T-cell (primary cell): Measurements from ENCODE around the gene CD200. TPM values are rescaled to one million over a fixed set of nuclear protein-coding genes. Genes with fewer than 3 reads are reported as not detected.

ENCODE experiments used
- ATAC-seq, 4 experiments: fragments of 200-7000 bp in 3 of 4; fragments of 150-1000 bp in 1 of 4; cut with Tn5 transposase; replicated peaks in 1 of 4; 1 replicate in 3 of 4; 2 replicates in 1 of 4; pipeline ENCODE4 v1.10.0; 2021; ENCODE audit warnings: moderate library complexity in 3 of 4, mild to moderate bottlenecking in 2 of 4, moderate number of reproducible peaks in 1 of 4
- CTCF ChIA-PET, 2 donors: fragments of 300-600 bp; sonication (Branson Sonifier 250); formaldehyde crosslinking; loops; one replicate each; lab custom pipeline; 2022; ENCODE audit warnings: antibody characterized with exemption in 2 of 2; lab: Charles Lee
- POLR2A ChIA-PET, 2 donors: fragments of 300-600 bp; sonication (Branson Sonifier 250); formaldehyde crosslinking; loops; one replicate each; lab custom pipeline; 2022; ENCODE audit warnings: antibody characterized with exemption in 2 of 2; lab: Charles Lee
- DNase-seq, 35 experiments: peaks; one replicate each; pipeline versions ENCODE4 v3.0.0 to v3.0.0-alpha.2; 2013 to 2023
- H3K27ac ChIP-seq: one replicate; pipeline ENCODE4 v1.5.1; 2013; ENCODE audit warnings: low read length
- H3K27me3 ChIP-seq, 2 experiments: replicated peaks in 1 of 2; 1 replicate in 1 of 2; 2 replicates in 1 of 2; pipeline versions ENCODE4 v1.6.1 to v1.7.0; 2013; ENCODE audit warnings: low read length in 1 of 2, mixed read lengths in 1 of 2; ENCODE audit not compliant: control insufficient read depth in 2 of 2, insufficient read depth in 2 of 2; ENCODE audit errors: extremely low read depth in 1 of 2
- H3K36me3 ChIP-seq, 2 donors: 1 replicate in 1 of 2; 2 replicates in 1 of 2; pipeline versions ENCODE4 v1.6.1 to v1.7.0; 2013; ENCODE audit warnings: low read length in 1 of 2; ENCODE audit not compliant: control insufficient read depth in 2 of 2, insufficient read depth in 1 of 2; ENCODE audit errors: extremely low read depth in 1 of 2
- H3K4me1 ChIP-seq, 2 experiments: 1 replicate in 1 of 2; 2 replicates in 1 of 2; pipeline versions ENCODE4 v1.6.1 to v1.7.0; 2013; ENCODE audit warnings: low read length in 2 of 2, mixed read lengths in 1 of 2; ENCODE audit not compliant: insufficient read depth in 2 of 2, control insufficient read depth in 1 of 2; ENCODE audit errors: extremely low read depth in 1 of 2
- H3K4me3 ChIP-seq, 2 donors: 1 replicate in 1 of 2; 2 replicates in 1 of 2; pipeline versions ENCODE4 v1.5.1 to v1.7.0; 2013; ENCODE audit warnings: mild to moderate bottlenecking in 2 of 2, low read length in 1 of 2, moderate library complexity in 1 of 2; ENCODE audit not compliant: control insufficient read depth in 1 of 2; ENCODE audit errors: extremely low read depth in 1 of 2
- H3K9me3 ChIP-seq: 2 replicates; pipeline ENCODE4 v1.7.0; 2013
- H3K27ac Mint-ChIP-seq, 2 donors: one replicate each; pipeline ENCODE4 v1.8.0; 2020 to 2021; ENCODE audit warnings: mild to moderate bottlenecking in 2 of 2, mixed read lengths in 2 of 2
- H3K27me3 Mint-ChIP-seq, 2 donors: one replicate each; pipeline ENCODE4 v1.8.0; 2021 to 2022; ENCODE audit warnings: mixed read lengths in 2 of 2
- H3K36me3 Mint-ChIP-seq: one replicate; pipeline ENCODE4 v1.8.0; 2021; ENCODE audit warnings: mixed read lengths
- H3K4me1 Mint-ChIP-seq, 3 donors: one replicate each; pipeline ENCODE4 v1.8.0; 2020 to 2022; ENCODE audit warnings: mixed read lengths in 3 of 3, mild to moderate bottlenecking in 1 of 3
- H3K4me3 Mint-ChIP-seq, 3 donors: one replicate each; pipeline ENCODE4 v1.8.0; 2020 to 2022; ENCODE audit warnings: mild to moderate bottlenecking in 3 of 3, mixed read lengths in 3 of 3, moderate library complexity in 3 of 3
- H3K9me3 Mint-ChIP-seq, 3 donors: one replicate each; pipeline ENCODE4 v1.8.0; 2020 to 2022; ENCODE audit warnings: mixed read lengths in 3 of 3
- WGBS: methylation state at CpG from one replicate; pipeline ENCODE4 v1.1.5; 2013; ENCODE audit warnings: missing lambda C conversion rate; ENCODE audit not compliant: insufficient coverage; 5-methylcytosine and 5-hydroxymethylcytosine counted together
- total RNA-seq, 35 experiments: library from RNA in 6 of 35; stranded (reverse) in 6 of 35; fragments of 120-200 nt in 1 of 35; gene quantifications; one replicate each; pipeline versions ENCODE4 v1.2.1 to v1.2.4 and lab custom pipeline; 2013 to 2026

CD200 gene
- total RNA-seq, 5 donors from 2014 or later (not counting 1 experiment from before 2014, with no cell fraction given) = 1.3 to 4.6 (median 2.2) TPM

- no CpG with 5 or more reads among the region's 4 CpGs for WGBS
- Histone ChIP-seq H3K27me3 (no peaks in the 10 kb centered on the region), H3K4me1 (peaks cover 0 to 16% of the 10 kb centered on the region in 2 experiments), H3K4me3 (no peak overlapping the region), H3K9me3 (no peaks in the 10 kb centered on the region), H3K27ac (no peak overlapping the region), H3K36me3 (no peaks in the 10 kb centered on the region)
- Mint-ChIP-seq H3K9me3 (no peaks in the 10 kb centered on the region), H3K27me3 (no peaks in the 10 kb centered on the region), H3K4me3 (no peak overlapping the region), H3K27ac (no peak overlapping the region), H3K4me1 (no peaks in the 10 kb centered on the region), H3K36me3 (no peaks in the 10 kb centered on the region)
- no peak for DNase-seq
- POLR2A ChIA-PET = interaction anchor here in 1 of 2 donors (0.5 kb wide), 1 partner anchor 171 kb away, joined by 3 read pairs; no protein-coding TSS in a partner anchor
- ATAC-seq = no peak
- CTCF ChIA-PET = interaction anchor here in 1 of 2 donors (1.1 kb wide), 1 partner anchor 224 kb away, joined by 3 read pairs; no protein-coding TSS in a partner anchor
Measured at GRCh38 chr3:112307557-112307956, 25.4 kb upstream of the CD200 start.

- 100% methylated on average over 1 of the region's 7 CpGs for WGBS
- Mint-ChIP-seq H3K4me1 (no peaks in the 10 kb centered on the region), H3K36me3 (no peaks in the 10 kb centered on the region), H3K4me3 (no peak overlapping the region), H3K27ac (no peak overlapping the region), H3K27me3 (no peaks in the 10 kb centered on the region), H3K9me3 (no peaks in the 10 kb centered on the region)
- CTCF ChIA-PET = interaction anchor here in 1 of 2 donors (1.0 to 1.1 kb wide), 2 partner anchors 165 to 223 kb away, joined by 3 read pairs; no protein-coding TSS in a partner anchor
- H3K4me1 ChIP-seq = peaks cover 0 to 10% of the 10 kb centered on the region in 2 experiments
- no peak overlapping the region for H3K4me3 ChIP-seq
- no peak for DNase-seq
- no peaks in the 10 kb centered on the region for H3K27me3 ChIP-seq
- no peak for ATAC-seq
- H3K36me3 ChIP-seq = no peaks in the 10 kb centered on the region
- H3K27ac ChIP-seq = no peak overlapping the region
- H3K9me3 ChIP-seq = no peaks in the 10 kb centered on the region
- POLR2A ChIA-PET = interaction anchor here in 1 of 2 donors (0.5 kb wide), 2 partner anchors 25 to 170 kb away, joined by 3 to 4 read pairs; no protein-coding TSS in a partner anchor
Measured at GRCh38 chr3:112308151-112308911, 24.6 kb upstream of the CD200 start.

DNA sequence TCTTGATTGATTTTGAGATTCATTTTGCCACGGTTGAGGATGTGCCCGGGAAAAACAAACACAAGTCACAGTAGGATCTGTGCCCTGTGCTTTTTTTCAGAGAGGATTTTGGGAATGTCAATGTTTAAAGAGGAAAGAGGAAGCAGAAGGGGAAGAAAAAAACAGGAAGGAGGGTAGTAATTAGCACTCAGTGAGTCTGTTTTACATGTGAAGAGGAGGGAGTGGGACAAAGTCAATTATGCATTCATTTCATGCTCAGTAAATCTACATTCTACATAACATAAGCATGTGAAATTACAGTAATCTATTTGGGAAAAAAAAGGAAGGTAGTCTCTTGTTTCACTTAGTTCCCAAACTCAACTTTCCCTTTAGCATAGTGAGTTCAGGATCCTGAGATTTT is 18.3 kb upstream of the CD200 start:
- POLR2A ChIA-PET = no interaction called here

GRCh38 chr3:112315791-112316190 is 17.2 kb upstream of the CD200 start:
- no peaks in the 10 kb centered on the region for H3K36me3 ChIP-seq
- ATAC-seq (no peak), DNase-seq (no peak)
- H3K4me3 ChIP-seq = no peak overlapping the region
- ChIA-PET CTCF (interaction anchor here in 1 of 2 donors (1.2 kb wide), 1 partner anchor 22 kb away, joined by 3 read pairs; the partner anchor contains the start of gene SLC9C1), POLR2A (no interaction called here)
- no peak overlapping the region for H3K4me3 Mint-ChIP-seq
- peaks cover 0 to 4% (median 3%) of the 10 kb centered on the region in 3 donors for H3K9me3 Mint-ChIP-seq
- H3K9me3 ChIP-seq = no peaks in the 10 kb centered on the region
- H3K27me3 ChIP-seq = no peaks in the 10 kb centered on the region
- H3K4me1 ChIP-seq = no peaks in the 10 kb centered on the region
- H3K27ac ChIP-seq = no peak overlapping the region
- H3K27me3 Mint-ChIP-seq = no peaks in the 10 kb centered on the region
- no peak overlapping the region for H3K27ac Mint-ChIP-seq
- H3K4me1 Mint-ChIP-seq = no peaks in the 10 kb centered on the region
- WGBS = 25% methylated on average over 1 of the region's 1 CpG
- no peaks in the 10 kb centered on the region for H3K36me3 Mint-ChIP-seq

More for the DNA sequence above, 18.3 kb upstream of the CD200 start:
- DNase-seq (no peak), ATAC-seq (no peak)
- H3K4me1 Mint-ChIP-seq = no peaks in the 10 kb centered on the region
- H3K4me3 ChIP-seq = no peak overlapping the region
- H3K27ac Mint-ChIP-seq = no peak overlapping the region
- H3K36me3 ChIP-seq = no peaks in the 10 kb centered on the region
- WGBS = 95% methylated on average over 2 of the region's 2 CpGs
- no peaks in the 10 kb centered on the region for H3K36me3 Mint-ChIP-seq
- H3K27ac ChIP-seq = no peak overlapping the region
- H3K27me3 ChIP-seq = no peaks in the 10 kb centered on the region
- CTCF ChIA-PET = no interaction called here
- no peak overlapping the region for H3K4me3 Mint-ChIP-seq
- no peaks in the 10 kb centered on the region for H3K27me3 Mint-ChIP-seq
- H3K9me3 ChIP-seq = no peaks in the 10 kb centered on the region
- H3K4me1 ChIP-seq = no peaks in the 10 kb centered on the region
- H3K9me3 Mint-ChIP-seq = peaks cover 0 to 4% (median 3%) of the 10 kb centered on the region in 3 donors

DNA sequence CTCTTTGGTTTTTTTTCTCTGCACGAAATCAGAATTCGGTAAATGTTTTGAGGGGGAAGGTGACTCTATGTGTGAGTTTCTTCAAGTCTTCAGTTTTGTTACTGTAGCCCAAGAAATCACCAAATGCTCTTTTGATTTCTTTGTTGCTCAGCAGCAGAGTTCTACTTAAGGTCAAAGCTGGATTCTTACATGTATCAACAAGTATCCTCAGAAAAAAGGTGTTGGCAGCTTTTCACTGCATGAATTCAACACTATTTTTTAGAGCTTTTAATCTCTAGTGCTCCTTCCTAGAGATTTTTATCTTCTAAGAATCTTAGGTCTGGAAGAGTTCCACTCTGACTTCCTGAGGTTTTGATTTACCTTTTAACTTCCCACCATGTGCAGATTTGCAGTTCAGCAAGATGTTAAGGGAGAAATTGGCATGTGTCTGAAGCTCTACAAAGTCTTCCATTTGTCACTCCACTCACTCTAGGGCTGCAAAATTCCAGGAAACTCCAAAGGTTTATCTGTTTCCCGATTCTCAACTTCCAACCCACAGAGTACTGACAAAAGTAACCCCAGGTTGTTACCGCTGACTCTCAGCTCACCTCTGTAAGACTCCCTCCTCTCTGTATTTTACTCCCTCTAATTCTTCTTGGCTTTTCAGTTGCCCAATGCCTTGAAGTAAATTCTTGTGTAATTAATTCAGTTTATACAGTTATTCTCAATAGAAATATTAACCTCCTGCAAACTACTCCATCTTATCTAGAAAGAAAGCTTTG is 13.3 kb upstream of the CD200 start:
- 80% methylated on average over 2 of the region's 4 CpGs for WGBS
- Mint-ChIP-seq H3K36me3 (no peaks in the 10 kb centered on the region), H3K4me3 (no peak overlapping the region), H3K27ac (no peak overlapping the region), H3K4me1 (no peaks in the 10 kb centered on the region), H3K27me3 (peaks cover 1 to 7% of the 10 kb centered on the region in 2 donors), H3K9me3 (peaks cover 0 to 4% (median 3%) of the 10 kb centered on the region in 3 donors)
- Histone ChIP-seq H3K27ac (no peak overlapping the region), H3K4me3 (no peak overlapping the region), H3K27me3 (no peaks in the 10 kb centered on the region), H3K9me3 (no peaks in the 10 kb centered on the region), H3K36me3 (no peaks in the 10 kb centered on the region), H3K4me1 (no peaks in the 10 kb centered on the region)
- ATAC-seq = no peak
- ChIA-PET CTCF (interaction anchor here (0.9 to 1.4 kb wide), 4 partner anchors 26 to 213 kb away, joined by 4 to 7 read pairs (median 5); partner anchors contain the start of gene SLC9C1 (in 1 of the 2)), POLR2A (interaction anchor here in 1 of 2 donors (0.6 kb wide), 1 partner anchor 12 kb away, joined by 4 read pairs; no protein-coding TSS in a partner anchor)
- no peak for DNase-seq

DNA sequence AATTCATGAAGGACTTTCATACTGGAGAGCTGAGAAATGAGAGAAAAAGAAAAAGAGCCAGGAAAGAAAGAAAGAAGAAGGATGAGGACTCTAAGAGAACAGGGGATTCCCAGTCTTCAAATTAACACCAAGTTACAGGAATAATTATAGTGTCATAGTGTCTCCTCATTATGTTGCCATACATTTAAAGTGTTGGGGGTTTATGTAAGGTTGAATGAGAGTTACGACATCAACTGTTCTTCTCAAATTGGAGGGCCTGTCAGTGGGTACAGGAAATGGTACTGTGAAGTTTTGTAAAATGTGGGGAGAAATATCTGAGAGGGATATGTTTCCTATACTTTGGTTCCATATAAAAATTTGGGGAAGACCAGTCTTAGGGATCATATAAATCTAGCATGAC is 12.3 kb upstream of the CD200 start:
- no peaks in the 10 kb centered on the region for H3K9me3 ChIP-seq
- Mint-ChIP-seq H3K9me3 (peaks cover 0 to 3% (median 0%) of the 10 kb centered on the region in 3 donors), H3K4me1 (no peaks in the 10 kb centered on the region), H3K27ac (no peak overlapping the region), H3K36me3 (no peaks in the 10 kb centered on the region), H3K27me3 (peaks cover 4 to 7% of the 10 kb centered on the region in 2 donors), H3K4me3 (no peak overlapping the region)
- WGBS = no CpG with 5 or more reads among the region's 1 CpG
- DNase-seq = no peak
- no peaks in the 10 kb centered on the region for H3K27me3 ChIP-seq
- CTCF ChIA-PET = interaction anchor here (0.6 kb wide), 3 partner anchors 22 to 69 kb away, joined by 3 to 5 read pairs (median 4); no protein-coding TSS in a partner anchor
- H3K4me1 ChIP-seq = no peaks in the 10 kb centered on the region
- H3K36me3 ChIP-seq = no peaks in the 10 kb centered on the region
- H3K27ac ChIP-seq = no peak overlapping the region
- H3K4me3 ChIP-seq = no peak overlapping the region
- no peak for ATAC-seq
- POLR2A ChIA-PET = interaction anchor here in 1 of 2 donors (0.7 kb wide), 1 partner anchor 274 kb away, joined by 12 read pairs; no protein-coding TSS in a partner anchor
